WI38 (cell line): ENCODE results near the gene ITGA6.
"Not testable (repeated sequence)": the region's sequence is repeated elsewhere in the genome, so short reads cannot be mapped to it uniquely, and the experiment has no call there.

Source experiments
- H3K4me3 ChIP-seq: 2 replicates; pipeline ENCODE4 v1.5.1; 2011; ENCODE audit warnings: low read depth, mild to moderate bottlenecking, control low read depth, low read length
- CTCF ChIP-seq: IDR thresholded peaks from 2 replicates; pipeline ENCODE4 v1.5.1; 2012; ENCODE audit warnings: low read depth, mild to moderate bottlenecking, control low read depth, low read length

The ITGA6 gene

GRCh38 chr2:172525601-172526000 lies 98.2 kb downstream of the ITGA6 start:
- TF ChIP-seq CTCF, result no peak

GRCh38 chr2:172531309-172531708 lies 103.9 kb downstream of the ITGA6 start:
- H3K4me3 ChIP-seq, result no peak overlapping the region
- no peak for TF ChIP-seq CTCF

More at GRCh38 chr2:172525601-172526000, 98.2 kb downstream of the ITGA6 start:
- no peak overlapping the region for H3K4me3 ChIP-seq

DNA sequence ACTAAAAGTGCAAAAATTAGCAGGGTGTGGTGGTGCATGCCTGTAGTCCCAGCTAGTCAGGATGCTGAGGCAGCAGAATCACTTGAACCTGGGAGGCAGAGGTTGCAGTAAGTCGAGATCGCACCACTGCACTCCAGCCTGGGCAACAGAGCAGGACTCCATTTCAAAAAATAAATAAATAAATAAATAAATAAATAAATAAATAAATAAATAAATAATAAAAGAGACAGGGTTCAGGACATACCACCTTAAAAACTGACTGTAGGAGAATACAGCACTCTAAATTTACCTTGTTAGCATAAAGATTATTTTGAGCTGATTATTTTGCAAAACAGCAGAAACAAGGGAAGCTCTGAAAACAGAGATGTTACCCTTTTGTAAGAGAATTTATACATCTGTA lies 105.1 kb downstream of the ITGA6 start:
- not testable (repeated sequence) for H3K4me3 ChIP-seq

DNA sequence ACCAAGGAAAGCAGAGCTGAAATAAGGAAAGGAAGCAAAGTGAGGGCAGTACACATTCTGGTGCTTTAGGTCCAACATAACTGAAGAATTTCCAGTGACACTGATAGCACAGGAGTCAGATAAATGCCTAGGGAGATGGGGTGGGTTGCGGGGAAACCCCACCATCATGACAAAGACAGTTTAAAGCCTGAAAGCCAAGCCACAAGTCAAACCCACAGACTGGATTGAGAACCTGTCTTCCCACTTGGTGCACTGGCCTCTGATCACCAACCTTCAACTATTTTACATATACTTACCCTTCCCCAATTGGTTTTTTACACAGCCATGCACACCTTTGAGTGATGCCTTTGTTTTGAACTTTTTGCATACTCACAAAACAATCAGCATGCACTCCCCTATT lies 106.3 kb downstream of the ITGA6 start:
- no peak for TF ChIP-seq CTCF
- H3K4me3 ChIP-seq, result no peak overlapping the region

- no peak overlapping the region for H3K4me3 ChIP-seq
- no peak for TF ChIP-seq CTCF
These were observed 107.7 kb downstream of the ITGA6 start for GRCh38 chr2:172535119-172535518.

- not testable (repeated sequence) for H3K4me3 ChIP-seq
These were observed 110.5 kb downstream of the ITGA6 start for GRCh38 chr2:172537851-172538250.

DNA sequence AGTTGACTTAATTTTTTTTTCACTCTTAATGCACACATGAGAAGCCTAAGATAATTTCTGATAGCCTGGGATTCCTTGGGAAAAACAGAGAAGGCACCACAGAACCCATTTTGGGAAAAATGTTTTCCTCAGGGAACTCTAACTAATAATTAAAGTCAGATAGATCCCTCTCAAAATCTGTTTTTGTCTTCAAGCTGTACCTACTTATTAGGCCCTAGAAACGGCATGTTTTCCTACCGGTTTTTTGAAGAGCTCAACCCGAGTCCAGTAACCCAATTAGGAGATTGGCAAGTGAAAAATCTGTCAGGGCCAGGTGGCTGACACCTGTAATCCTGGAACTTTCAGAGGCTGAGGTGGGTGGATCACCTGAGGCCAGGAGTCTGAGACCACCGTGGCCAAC lies 112.4 kb downstream of the ITGA6 start:
- no peak for TF ChIP-seq CTCF
- no peak overlapping the region for H3K4me3 ChIP-seq

DNA sequence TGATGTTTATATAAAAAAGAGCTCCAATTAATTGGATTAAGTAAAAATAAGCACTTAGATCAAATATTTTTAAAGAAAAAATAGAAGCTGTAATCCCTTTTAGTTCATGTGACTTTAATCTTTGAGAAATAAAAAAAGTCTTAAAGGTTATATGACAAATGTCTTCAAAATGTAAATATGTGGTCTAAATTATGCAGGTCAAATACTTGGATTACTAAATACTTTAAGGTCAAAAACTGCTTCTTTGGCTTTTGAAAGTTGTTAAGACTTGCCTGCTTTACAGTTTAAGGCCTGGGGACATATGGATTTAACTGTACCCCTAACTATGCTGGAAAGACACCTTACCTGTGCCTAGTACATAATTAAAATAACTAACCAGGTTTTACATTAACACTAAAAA lies 113.0 kb downstream of the ITGA6 start:
- TF ChIP-seq CTCF, result no peak
- H3K4me3 ChIP-seq, result no peak overlapping the region
